ENCODE measurements around the gene NFIL3.

NFIL3 gene

GRCh38 chr9:91360551-91361290 is 62.9 kb downstream of the NFIL3 start:
- no peak for DNase-seq (ENCODE audit: low read depth in 3 of 3)

DNA sequence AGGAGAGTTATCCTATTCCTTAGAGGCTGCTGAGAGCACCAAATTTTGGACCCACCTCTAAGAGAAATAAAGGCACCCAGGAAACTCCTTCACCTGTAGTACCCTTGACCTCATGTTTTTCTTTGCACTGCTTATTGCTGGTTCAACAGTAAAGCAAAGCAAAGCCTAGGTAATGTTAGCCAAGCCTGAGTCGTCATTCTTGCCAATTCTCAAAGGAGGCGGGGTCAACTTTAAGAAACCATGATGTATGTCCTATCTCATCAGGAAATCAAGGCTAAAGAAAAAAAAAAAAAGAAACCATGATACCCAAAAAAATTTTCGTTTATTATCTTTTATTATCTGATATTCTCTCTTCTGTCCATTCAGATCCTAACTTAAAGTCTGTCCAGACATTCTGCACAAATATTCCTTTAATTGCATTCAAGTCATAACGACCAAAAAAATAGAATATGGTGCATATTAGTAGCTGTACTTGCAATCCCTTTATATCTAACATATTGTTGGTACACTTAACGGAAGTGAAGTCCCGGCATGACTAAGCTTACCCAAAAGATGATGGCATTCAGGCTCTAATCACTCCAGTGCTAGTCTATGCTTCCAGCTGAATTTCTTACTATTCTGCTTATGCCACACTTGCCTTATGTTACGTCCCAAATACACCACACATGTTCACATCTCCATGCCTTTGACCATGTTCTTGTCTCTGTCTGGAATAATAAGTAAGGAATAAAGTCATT is 63.7 kb downstream of the NFIL3 start:
- DNase-seq (ENCODE audit: low read depth in 3 of 3), result no peak

DNA sequence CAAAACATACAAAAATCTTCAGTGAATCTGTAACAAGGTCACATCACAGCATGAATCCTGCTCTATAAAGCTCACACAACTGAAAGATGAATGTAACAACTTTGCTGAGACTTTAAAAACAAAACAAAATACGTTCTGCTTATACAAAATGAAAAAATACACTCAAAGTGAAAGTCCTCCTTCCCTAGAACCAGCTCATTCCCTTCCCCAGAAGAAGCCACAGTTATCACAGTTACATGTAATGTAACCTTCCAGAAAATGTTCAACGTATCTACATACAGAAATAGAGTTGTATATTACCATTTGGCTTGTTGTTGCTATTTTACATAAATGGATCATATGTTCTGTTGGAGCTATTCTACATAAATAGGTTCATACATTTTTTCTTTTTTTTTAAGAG is 64.5 kb downstream of the NFIL3 start:
- DNase-seq (ENCODE audit: low read depth in 3 of 3), result no peak

Data from stimulated activated CD4-positive, alpha-beta T cell treated with anti-CD3 and anti-CD28 coated beads, TNF-alpha, amount 100 ng/mL, for 4 hours (primary cell).